KMS-11 (cell line): ENCODE data around the gene DLL3.

Experiments used
- H2AFZ ChIP-seq: fragments of 200-600 bp; sonication (generic); 2 replicates; pipeline ENCODE4 v1.6.1; 2016; ENCODE audit warnings: antibody characterized with exemption, mixed run types, low read depth
- H3K27ac ChIP-seq: fragments of 200-600 bp; sonication (generic); 2 replicates; pipeline ENCODE4 v1.6.1; 2016; ENCODE audit warnings: mild to moderate bottlenecking, mixed run types
- H3K27me3 ChIP-seq: fragments of 200-600 bp; sonication (generic); 2 replicates; pipeline ENCODE4 v1.6.1; 2017; ENCODE audit warnings: mild to moderate bottlenecking, low read depth, mixed run types, moderate library complexity; ENCODE audit not compliant: insufficient read depth
- H3K36me3 ChIP-seq: fragments of 200-600 bp; sonication (generic); 2 replicates; pipeline ENCODE4 v1.6.1; 2017; ENCODE audit warnings: mild to moderate bottlenecking, mixed run types; ENCODE audit not compliant: insufficient read depth
- H3K4me1 ChIP-seq: fragments of 200-600 bp; sonication (generic); 2 replicates; pipeline ENCODE4 v1.6.1; 2016; ENCODE audit warnings: mild to moderate bottlenecking, low read depth, mixed run types; ENCODE audit not compliant: poor library complexity, severe bottlenecking
- H3K4me2 ChIP-seq: fragments of 200-600 bp; sonication (generic); 2 replicates; pipeline ENCODE4 v1.7.0; 2016; ENCODE audit warnings: mild to moderate bottlenecking, mixed run types
- H3K4me3 ChIP-seq: fragments of 200-600 bp; sonication (generic); IDR thresholded peaks from 2 replicates; pipeline ENCODE4 v1.6.1; 2017; ENCODE audit warnings: low read depth, low read length, mixed read lengths; ENCODE audit not compliant: insufficient read depth
- H3K79me2 ChIP-seq: fragments of 200-600 bp; sonication (generic); 2 replicates; pipeline ENCODE4 v1.6.1; 2016; ENCODE audit warnings: low read depth, mixed run types; ENCODE audit not compliant: insufficient read depth
- H3K9ac ChIP-seq: fragments of 200-600 bp; sonication (generic); 2 replicates; pipeline ENCODE4 v1.6.1; 2016; ENCODE audit warnings: mild to moderate bottlenecking, mixed run types
- H4K20me1 ChIP-seq: fragments of 200-600 bp; sonication (generic); 2 replicates; pipeline ENCODE4 v1.6.1; 2016; ENCODE audit warnings: mild to moderate bottlenecking, mixed run types; ENCODE audit not compliant: insufficient read depth
- TF ChIP-seq, protein P1 (sequence below): fragments of 200-600 bp; sonication (generic); conservative IDR thresholded peaks from 2 replicates; pipeline ENCODE4 v1.6.1; 2017; ENCODE audit warnings: low read depth, mild to moderate bottlenecking, antibody characterized with exemption, low read length, moderate library complexity, mixed read lengths

Gene DLL3

DNA sequence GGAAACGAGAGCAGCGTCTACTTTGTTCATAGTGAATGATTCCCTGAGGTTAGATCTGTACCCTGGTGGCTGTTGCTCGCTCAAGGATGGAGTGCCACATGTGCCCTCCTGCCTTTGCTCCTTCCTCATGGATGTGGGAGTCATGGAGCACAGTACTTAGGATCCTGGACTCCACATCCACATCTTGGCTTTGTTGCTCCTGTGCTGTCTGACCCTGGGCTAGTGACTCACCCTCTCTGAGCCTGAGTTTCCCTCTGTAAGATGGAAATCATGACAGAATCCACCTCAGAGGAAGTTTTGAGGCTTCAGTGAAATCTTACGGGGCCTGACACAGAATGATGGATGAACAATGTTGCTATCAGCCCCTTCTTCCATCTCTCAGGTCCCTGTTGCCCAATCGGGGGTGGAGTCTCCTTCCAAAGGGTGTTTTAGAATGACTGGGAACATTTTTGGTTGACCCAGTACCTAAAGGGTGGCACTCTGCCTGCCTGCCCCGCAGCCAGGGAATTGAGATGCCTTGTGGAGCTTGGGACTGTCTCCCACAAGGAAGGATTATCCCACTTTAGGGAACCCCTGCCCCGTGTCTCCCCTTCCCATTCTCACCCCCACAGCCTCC is 27.9 kb upstream of the DLL3 start:
- TF ChIP-seq, protein P1, sequence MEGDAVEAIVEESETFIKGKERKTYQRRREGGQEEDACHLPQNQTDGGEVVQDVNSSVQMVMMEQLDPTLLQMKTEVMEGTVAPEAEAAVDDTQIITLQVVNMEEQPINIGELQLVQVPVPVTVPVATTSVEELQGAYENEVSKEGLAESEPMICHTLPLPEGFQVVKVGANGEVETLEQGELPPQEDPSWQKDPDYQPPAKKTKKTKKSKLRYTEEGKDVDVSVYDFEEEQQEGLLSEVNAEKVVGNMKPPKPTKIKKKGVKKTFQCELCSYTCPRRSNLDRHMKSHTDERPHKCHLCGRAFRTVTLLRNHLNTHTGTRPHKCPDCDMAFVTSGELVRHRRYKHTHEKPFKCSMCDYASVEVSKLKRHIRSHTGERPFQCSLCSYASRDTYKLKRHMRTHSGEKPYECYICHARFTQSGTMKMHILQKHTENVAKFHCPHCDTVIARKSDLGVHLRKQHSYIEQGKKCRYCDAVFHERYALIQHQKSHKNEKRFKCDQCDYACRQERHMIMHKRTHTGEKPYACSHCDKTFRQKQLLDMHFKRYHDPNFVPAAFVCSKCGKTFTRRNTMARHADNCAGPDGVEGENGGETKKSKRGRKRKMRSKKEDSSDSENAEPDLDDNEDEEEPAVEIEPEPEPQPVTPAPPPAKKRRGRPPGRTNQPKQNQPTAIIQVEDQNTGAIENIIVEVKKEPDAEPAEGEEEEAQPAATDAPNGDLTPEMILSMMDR = no peak
- Histone ChIP-seq H3K4me3 (no peak overlapping the region), H3K27me3 (no peaks in the 10 kb centered on the region), H3K27ac (no peak overlapping the region), H3K4me1 (no peaks in the 10 kb centered on the region), H3K9ac (no peak overlapping the region), H3K36me3 (no peaks in the 10 kb centered on the region), H3K79me2 (no peaks in the 10 kb centered on the region), H3K4me2 (no peak overlapping the region), H2AFZ (no peak overlapping the region), H4K20me1 (no peaks in the 10 kb centered on the region)

DNA sequence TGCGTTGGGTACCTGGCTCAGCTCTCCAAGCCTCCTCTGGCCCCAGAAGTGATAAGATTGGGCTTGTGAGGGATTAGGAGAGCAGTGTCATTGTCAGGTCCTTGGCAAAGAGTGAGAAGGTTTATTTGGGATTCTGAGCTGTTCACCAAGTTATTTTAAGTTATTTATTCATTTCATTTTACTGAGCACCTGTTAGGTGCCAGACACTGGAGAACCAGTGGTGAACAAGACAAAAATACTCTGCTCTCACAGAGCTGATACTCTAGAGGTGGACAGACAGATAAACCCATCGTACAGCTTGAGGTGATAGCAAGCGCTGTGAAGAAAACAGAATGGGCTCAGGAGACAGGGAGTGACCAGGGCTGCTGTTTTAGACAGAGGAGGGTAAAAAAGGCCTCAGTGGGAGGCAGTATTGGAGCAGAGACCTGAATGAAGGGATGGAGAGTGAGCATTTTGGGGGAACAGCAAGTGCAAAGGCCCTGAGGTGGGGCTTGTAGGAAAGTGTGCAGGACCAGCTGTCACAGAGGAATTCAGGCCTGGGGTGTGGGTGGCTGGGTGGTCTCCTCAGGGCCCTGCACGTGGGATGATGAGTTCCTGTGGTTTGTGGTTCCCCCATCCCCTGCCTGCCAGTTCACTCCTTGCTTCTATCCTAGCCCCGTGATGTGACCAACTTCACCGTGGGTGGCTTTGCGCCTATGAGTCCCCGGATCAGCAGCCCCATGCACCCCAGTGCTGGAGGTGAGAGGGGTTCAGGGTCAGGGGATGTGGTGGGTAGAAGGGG is 26.8 kb upstream of the DLL3 start:
- no peaks in the 10 kb centered on the region for H3K36me3 ChIP-seq
- no peaks in the 10 kb centered on the region for H3K4me1 ChIP-seq
- no peak overlapping the region for H3K27ac ChIP-seq
- H3K9ac ChIP-seq = no peak overlapping the region
- H4K20me1 ChIP-seq = no peaks in the 10 kb centered on the region
- H3K4me3 ChIP-seq = no peak overlapping the region
- no peak overlapping the region for H3K4me2 ChIP-seq
- TF ChIP-seq, protein P1 = no peak
- no peaks in the 10 kb centered on the region for H3K27me3 ChIP-seq
- no peaks in the 10 kb centered on the region for H3K79me2 ChIP-seq
- no peak overlapping the region for H2AFZ ChIP-seq

DNA sequence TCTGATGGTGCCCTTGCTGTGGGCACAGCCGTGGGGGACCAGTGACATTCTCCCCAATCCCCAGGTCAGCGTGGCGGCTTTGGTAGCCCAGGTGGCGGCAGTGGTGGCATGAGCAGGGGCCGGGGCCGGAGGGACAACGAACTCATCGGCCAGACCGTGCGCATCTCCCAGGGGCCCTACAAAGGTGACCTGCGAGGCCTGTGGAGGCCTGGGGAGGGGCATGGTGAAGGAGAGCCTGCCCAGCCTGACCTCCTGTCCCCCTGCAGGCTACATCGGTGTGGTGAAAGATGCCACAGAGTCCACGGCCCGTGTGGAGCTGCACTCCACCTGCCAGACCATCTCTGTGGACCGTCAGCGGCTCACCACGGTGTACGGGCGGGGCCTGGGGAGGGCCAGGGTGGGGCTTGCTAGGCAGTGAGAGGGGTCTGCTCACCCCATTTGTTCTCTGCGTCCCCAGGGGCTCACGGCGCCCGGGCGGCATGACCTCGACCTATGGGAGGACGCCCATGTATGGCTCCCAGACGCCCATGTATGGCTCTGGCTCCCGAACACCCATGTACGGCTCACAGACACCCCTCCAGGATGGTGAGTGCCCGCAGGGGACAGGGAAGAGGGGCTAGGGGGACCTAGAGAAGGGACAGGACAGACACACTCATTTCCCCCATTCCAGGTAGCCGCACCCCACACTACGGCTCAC is 25.9 kb upstream of the DLL3 start:
- no peak overlapping the region for H3K4me2 ChIP-seq
- no peaks in the 10 kb centered on the region for H3K27me3 ChIP-seq
- H4K20me1 ChIP-seq = no peaks in the 10 kb centered on the region
- H2AFZ ChIP-seq = no peak overlapping the region
- H3K9ac ChIP-seq = no peak overlapping the region
- TF ChIP-seq, protein P1 = no peak
- no peaks in the 10 kb centered on the region for H3K36me3 ChIP-seq
- no peaks in the 10 kb centered on the region for H3K79me2 ChIP-seq
- H3K27ac ChIP-seq = no peak overlapping the region
- H3K4me1 ChIP-seq = no peaks in the 10 kb centered on the region
- no peak overlapping the region for H3K4me3 ChIP-seq

DNA sequence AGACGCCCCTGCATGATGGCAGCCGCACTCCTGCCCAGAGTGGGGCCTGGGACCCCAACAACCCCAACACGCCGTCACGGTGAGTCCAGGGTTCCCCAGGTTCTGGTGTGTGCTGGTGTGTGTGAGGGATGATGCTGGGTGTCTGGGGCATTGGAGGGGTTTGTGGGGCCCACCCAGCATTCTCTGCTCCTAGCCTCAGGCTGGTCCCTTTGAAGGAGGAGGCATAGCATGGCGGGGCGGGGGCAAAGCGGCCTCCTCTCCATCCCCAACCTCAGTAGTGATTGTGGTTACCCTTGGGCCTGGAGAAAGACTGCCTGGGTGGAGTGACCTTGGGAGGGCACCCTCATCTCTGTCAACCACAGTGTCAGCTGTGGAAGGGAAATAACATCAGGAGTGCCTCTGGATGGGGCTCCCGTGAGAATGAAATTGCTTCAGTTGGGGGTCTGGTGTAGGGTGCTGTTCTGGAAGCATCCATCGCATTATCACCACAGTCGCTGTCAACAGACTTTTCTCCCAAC is 25.2 kb upstream of the DLL3 start:
- no peak overlapping the region for H3K9ac ChIP-seq
- no peaks in the 10 kb centered on the region for H4K20me1 ChIP-seq
- H3K4me3 ChIP-seq = no peak overlapping the region
- TF ChIP-seq, protein P1 = no peak
- no peaks in the 10 kb centered on the region for H3K79me2 ChIP-seq
- no peaks in the 10 kb centered on the region for H3K36me3 ChIP-seq
- no peak overlapping the region for H3K27ac ChIP-seq
- H3K27me3 ChIP-seq = no peaks in the 10 kb centered on the region
- no peak overlapping the region for H2AFZ ChIP-seq
- H3K4me1 ChIP-seq = no peaks in the 10 kb centered on the region
- no peak overlapping the region for H3K4me2 ChIP-seq
